A673 (cell line): Measurements from ENCODE around the gene PSMC5.

Experiments
- EZH2 ChIP-seq: fragments of 200-600 bp; sonication (generic); IDR thresholded peaks from 2 replicates; pipeline ENCODE4 v1.6.1; 2017; ENCODE audit warnings: borderline replicate concordance, low read depth, mild to moderate bottlenecking, mixed read lengths, antibody characterized with exemption, low read length; ENCODE audit not compliant: poor library complexity, severe bottlenecking
- TF ChIP-seq, protein P1 (sequence below): fragments of 300-800, 200-600 bp; sonication (generic); conservative IDR thresholded peaks from 2 replicates; pipeline ENCODE4 v1.5.1; 2017; ENCODE audit warnings: low read depth, mild to moderate bottlenecking, antibody characterized with exemption, low read length, moderate library complexity, mixed read lengths

DNA sequence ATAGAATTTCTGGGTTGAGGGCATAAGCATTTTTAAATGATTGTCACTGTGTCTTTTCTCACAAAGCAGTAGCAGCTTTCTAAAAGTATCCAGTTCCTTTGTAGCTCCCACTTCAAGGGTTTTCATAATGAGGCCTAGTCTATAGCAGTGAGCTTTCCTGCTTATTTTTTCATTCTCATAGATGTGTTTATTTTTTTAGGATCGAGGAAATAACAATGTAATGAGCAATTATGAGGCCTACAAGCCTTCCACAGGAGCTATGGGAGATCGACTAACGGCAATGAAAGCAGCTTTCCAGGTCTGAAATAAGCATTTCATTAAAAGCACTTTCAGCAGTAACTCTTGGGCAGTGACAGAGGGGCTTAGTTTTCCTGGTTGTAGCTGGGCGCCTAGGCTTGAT, 10.6 kb upstream of the PSMC5 start:
- TF ChIP-seq, protein P1, sequence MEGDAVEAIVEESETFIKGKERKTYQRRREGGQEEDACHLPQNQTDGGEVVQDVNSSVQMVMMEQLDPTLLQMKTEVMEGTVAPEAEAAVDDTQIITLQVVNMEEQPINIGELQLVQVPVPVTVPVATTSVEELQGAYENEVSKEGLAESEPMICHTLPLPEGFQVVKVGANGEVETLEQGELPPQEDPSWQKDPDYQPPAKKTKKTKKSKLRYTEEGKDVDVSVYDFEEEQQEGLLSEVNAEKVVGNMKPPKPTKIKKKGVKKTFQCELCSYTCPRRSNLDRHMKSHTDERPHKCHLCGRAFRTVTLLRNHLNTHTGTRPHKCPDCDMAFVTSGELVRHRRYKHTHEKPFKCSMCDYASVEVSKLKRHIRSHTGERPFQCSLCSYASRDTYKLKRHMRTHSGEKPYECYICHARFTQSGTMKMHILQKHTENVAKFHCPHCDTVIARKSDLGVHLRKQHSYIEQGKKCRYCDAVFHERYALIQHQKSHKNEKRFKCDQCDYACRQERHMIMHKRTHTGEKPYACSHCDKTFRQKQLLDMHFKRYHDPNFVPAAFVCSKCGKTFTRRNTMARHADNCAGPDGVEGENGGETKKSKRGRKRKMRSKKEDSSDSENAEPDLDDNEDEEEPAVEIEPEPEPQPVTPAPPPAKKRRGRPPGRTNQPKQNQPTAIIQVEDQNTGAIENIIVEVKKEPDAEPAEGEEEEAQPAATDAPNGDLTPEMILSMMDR: no peak
- no peak for TF ChIP-seq EZH2
